Testis (tissue), 2 donors: ENCODE measurements around the gene KRT72.

Experiments used
- CTCF ChIP-seq, 3 experiments: fragments of 450-650 bp in 2 of 3; fragments of 200-600 bp in 1 of 3; sonication (generic) in 1 of 3; IDR thresholded peaks; one replicate each; pipeline ENCODE4 v1.5.1; 2016 to 2019; ENCODE audit warnings: antibody characterized with exemption in 3 of 3, mild to moderate bottlenecking in 2 of 3, moderate library complexity in 1 of 3
- POLR2A ChIP-seq: fragments of 450-650 bp; IDR thresholded peaks from one replicate; pipeline ENCODE4 v1.6.1; 2017; ENCODE audit warnings: antibody characterized with exemption, mild to moderate bottlenecking, moderate library complexity

GRCh38 chr12:52611080-52611468 is 9.8 kb upstream of the KRT72 start:
- no peak for TF ChIP-seq CTCF (IDR thresholded peaks at IDR 0.05)
- TF ChIP-seq POLR2A: no peak
